Measurements from ENCODE around the gene CERS4.

- no peak for TF ChIP-seq CTCF (conservative IDR thresholded peaks at IDR 0.05)
- TF ChIP-seq EZH2 (IDR thresholded peaks at IDR 0.05; ENCODE audit: low read depth): no peak
Observed at GRCh38 chr19:8216357-8216756, 7.2 kb downstream of the CERS4 start.
